ENCODE results near the gene AMOTL2. TPM values are rescaled to one million over a fixed set of nuclear protein-coding genes. Genes with fewer than 3 reads are reported as not detected.

AMOTL2 gene
- total and polyA plus RNA-seq, 10 of the 15 experiments (the other 5 are each of a cell fraction or from before 2014, with no cell fraction given) = 0.20 to 0.33 TPM; not detected in 8

- ATAC-seq (no peak), DNase-seq (ENCODE audit: low read depth, low spot score) (no peak), FAIRE-seq (no peak)
- intact Hi-C loops (cut with micrococcal nuclease; ENCODE audit: unreplicated experiment) = no loop called here
- no peak overlapping the region for H3K9ac ChIP-seq (ENCODE audit: control insufficient read depth, insufficient read depth, low read length)
- RAD21 ChIA-PET (ENCODE audit: unreplicated experiment) = no interaction called here
- in situ Hi-C loops (cut with MboI) = no loop called here
- 0% methylated on average over 5 of the region's 5 CpGs for WGBS (ENCODE audit: insufficient coverage, insufficient replicate concordance, low lambda C conversion rate, missing lambda C conversion rate)
- POLR2A ChIA-PET = no interaction called here
- no peaks in the 10 kb centered on the region for H3K4me1 ChIP-seq (ENCODE audit: control insufficient read depth, insufficient read depth, low read length)
- H4K20me1 ChIP-seq (ENCODE audit: control insufficient read depth, insufficient read depth) = no peaks in the 10 kb centered on the region
- BruUV-seq (replicated peaks) = no TSS peak
- CTCF ChIA-PET = no interaction called here
- H2AFZ ChIP-seq (ENCODE audit: control insufficient read depth, low read depth, low read length) = no peak overlapping the region
- TF ChIP-seq NFXL1 (IDR thresholded peaks at IDR 0.05; ENCODE audit: borderline replicate concordance) = no peak
- TF ChIP-seq USF2 (IDR thresholded peaks at IDR 0.05; ENCODE audit: borderline replicate concordance, low read depth, low read length) = no peak
- no peak for TF ChIP-seq NFYA (IDR thresholded peaks at IDR 0.05; ENCODE audit: borderline replicate concordance, low read depth, low read length)
- no peak for TF ChIP-seq MEF2A (IDR thresholded peaks at IDR 0.05; ENCODE audit: insufficient read depth, low read depth, low read length)
- TF ChIP-seq DPF2 (IDR thresholded peaks at IDR 0.05) = no peak
- TF ChIP-seq MTA3 (IDR thresholded peaks at IDR 0.05; ENCODE audit: borderline replicate concordance, low read length) = no peak
- TF ChIP-seq HDGF (IDR thresholded peaks at IDR 0.05) = no peak
- peaks cover 0 to 4% of the 10 kb centered on the region in 2 experiments; a peak in 2 of 4 replicates for H3K27me3 ChIP-seq (replicated peaks in 1 of 2; ENCODE audit: control insufficient read depth in 2 of 2, insufficient read depth in 2 of 2, low read length in 1 of 2)
- H3K36me3 ChIP-seq (ENCODE audit: control insufficient read depth in 2 of 2, insufficient read depth in 2 of 2, low read length in 1 of 2) = no peaks in the 10 kb centered on the region
- H3K4me3 ChIP-seq = no peak overlapping the region
- H3K27ac ChIP-seq (ENCODE audit: control insufficient read depth, insufficient read depth) = no peak overlapping the region
- SMC1A ChIA-PET (ENCODE audit: uncharacterized antibody, unreplicated experiment) = no interaction called here
- H3K9me3 ChIP-seq (replicated peaks; ENCODE audit: control insufficient read depth, insufficient read depth, low read length) = no peaks in the 10 kb centered on the region
- no peak overlapping the region for H3K4me2 ChIP-seq (ENCODE audit: control insufficient read depth, insufficient read depth)
- no peaks in the 10 kb centered on the region for H3K79me2 ChIP-seq (ENCODE audit: control insufficient read depth, insufficient read depth, low read length)
Measured at GRCh38 chr3:134325706-134326105, 48.5 kb downstream of the AMOTL2 start.

- POLR2A ChIA-PET = no interaction called here
Measured at GRCh38 chr3:134325061-134325705, 49.1 kb downstream of the AMOTL2 start.

More at GRCh38 chr3:134325061-134325705, 49.1 kb downstream of the AMOTL2 start:
- Histone ChIP-seq H3K27me3 (replicated peaks in 1 of 2; ENCODE audit: control insufficient read depth in 2 of 2, insufficient read depth in 2 of 2, low read length in 1 of 2) (peaks cover 0 to 4% of the 10 kb centered on the region in 2 experiments; a peak in 2 of 4 replicates), H3K27ac (ENCODE audit: control insufficient read depth, insufficient read depth) (no peak overlapping the region), H3K9me3 (replicated peaks; ENCODE audit: control insufficient read depth, insufficient read depth, low read length) (no peaks in the 10 kb centered on the region), H4K20me1 (ENCODE audit: control insufficient read depth, insufficient read depth) (no peaks in the 10 kb centered on the region), H3K4me2 (ENCODE audit: control insufficient read depth, insufficient read depth) (no peak overlapping the region), H3K79me2 (ENCODE audit: control insufficient read depth, insufficient read depth, low read length) (no peaks in the 10 kb centered on the region), H3K9ac (ENCODE audit: control insufficient read depth, insufficient read depth, low read length) (no peak overlapping the region), H3K4me3 (no peak overlapping the region), H3K36me3 (ENCODE audit: control insufficient read depth in 2 of 2, insufficient read depth in 2 of 2, low read length in 1 of 2) (no peaks in the 10 kb centered on the region), H2AFZ (ENCODE audit: control insufficient read depth, low read depth, low read length) (no peak overlapping the region), H3K4me1 (ENCODE audit: control insufficient read depth, insufficient read depth, low read length) (no peaks in the 10 kb centered on the region)
- WGBS (ENCODE audit: insufficient coverage, insufficient replicate concordance, low lambda C conversion rate, missing lambda C conversion rate) = 0% methylated on average over 1 of the region's 1 CpG
- intact Hi-C loops (cut with micrococcal nuclease; ENCODE audit: unreplicated experiment) = no loop called here
- no peak for FAIRE-seq
- no TSS peak for BruUV-seq (replicated peaks)
- ChIA-PET SMC1A (ENCODE audit: uncharacterized antibody, unreplicated experiment) (no interaction called here), RAD21 (ENCODE audit: unreplicated experiment) (no interaction called here), CTCF (no interaction called here)
- no peak for DNase-seq (ENCODE audit: low read depth, low spot score)
- in situ Hi-C loops (cut with MboI) = no loop called here
- ATAC-seq = no peak
- TF ChIP-seq SP1 (IDR thresholded peaks at IDR 0.05; ENCODE audit: low read depth, low read length) (no peak), SPI1 (IDR thresholded peaks at IDR 0.05; ENCODE audit: borderline replicate concordance, insufficient read depth, low read depth, low read length) (no peak), BRCA1 (IDR thresholded peaks at IDR 0.05; ENCODE audit: low read depth, low read length) (no peak), RAD51 (IDR thresholded peaks at IDR 0.05) (no peak), MEF2A (IDR thresholded peaks at IDR 0.05; ENCODE audit: insufficient read depth, low read depth, low read length) (no peak), NFIC (IDR thresholded peaks at IDR 0.05; ENCODE audit: low read depth, low read length) (no peak), ZSCAN29 (IDR thresholded peaks at IDR 0.05) (no peak), EGR1 (IDR thresholded peaks at IDR 0.05; ENCODE audit: borderline replicate concordance in 1 of 2, low read depth in 2 of 2, low read length in 2 of 2) (no peak), NR2C2 (IDR thresholded peaks at IDR 0.05; ENCODE audit: borderline replicate concordance, control insufficient read depth, insufficient read length, low read depth) (no peak), ETV6 (conservative IDR thresholded peaks at IDR 0.05 in 1 of 2, IDR thresholded peaks at IDR 0.05 in 1 of 2; ENCODE audit: borderline replicate concordance in 1 of 2, low read depth in 1 of 2) (no peak), PML (IDR thresholded peaks at IDR 0.05; ENCODE audit: low read length) (no peak)
